Panc1 (cell line): ENCODE measurements around the gene MAPK8IP3.

Experiments
- CTCF ChIP-seq: fragments of 450-650 bp; IDR thresholded peaks from 2 replicates; pipeline ENCODE4 v1.5.1; 2017; ENCODE audit warnings: mild to moderate bottlenecking
- TCF7L2 ChIP-seq: IDR thresholded peaks from 2 replicates; pipeline ENCODE4 v1.6.1; 2011; ENCODE audit warnings: mild to moderate bottlenecking, low read depth, low read length, inconsistent platforms
- TF ChIP-seq, protein P1 (sequence below), 2 experiments: IDR thresholded peaks; 2 replicates each; pipeline ENCODE4 v1.6.1; 2011 to 2012; ENCODE audit warnings: low read depth in 2 of 2, control low read depth in 1 of 2, low read length in 1 of 2, mild to moderate bottlenecking in 1 of 2, moderate library complexity in 1 of 2; ENCODE audit not compliant: insufficient read depth in 1 of 2

DNA sequence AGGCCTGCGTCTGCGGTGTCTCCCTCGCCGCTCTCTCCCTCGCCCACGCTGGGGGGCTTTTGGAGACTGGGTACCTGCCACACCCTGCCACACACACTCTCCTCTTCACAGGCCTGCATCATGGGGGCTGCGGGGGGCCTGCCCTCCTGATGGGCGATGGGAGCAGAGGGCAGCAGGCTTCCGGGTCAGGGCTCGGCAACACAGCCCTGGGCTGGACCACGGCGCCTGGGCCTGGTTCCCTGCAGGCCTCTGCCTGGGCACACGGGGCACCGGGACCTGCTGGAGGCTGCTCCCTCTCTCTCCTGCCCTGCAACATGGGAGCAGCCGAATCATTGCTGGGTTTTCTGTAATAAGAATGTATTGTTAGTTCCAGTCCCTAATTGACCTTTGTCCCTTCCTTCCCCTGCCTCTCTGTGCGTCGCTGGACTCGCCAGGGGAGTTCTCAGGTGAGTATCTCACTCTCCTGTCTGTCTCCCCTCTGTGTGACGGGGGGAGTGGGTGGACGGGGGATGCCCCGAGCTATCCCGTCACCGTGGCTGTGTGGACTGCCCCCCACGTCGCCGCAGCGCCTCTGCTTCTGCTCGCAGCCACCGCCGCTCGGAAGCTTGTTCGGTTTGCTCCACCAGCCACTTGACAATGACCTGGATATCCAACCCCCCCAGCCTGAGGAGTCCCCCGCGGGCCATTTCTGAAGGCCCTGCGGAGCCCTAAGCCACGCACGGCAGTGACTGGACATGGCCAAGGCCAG is 51.9 kb downstream of the MAPK8IP3 start:
- TF ChIP-seq CTCF (no peak), TCF7L2 (no peak)
- TF ChIP-seq, protein P1, sequence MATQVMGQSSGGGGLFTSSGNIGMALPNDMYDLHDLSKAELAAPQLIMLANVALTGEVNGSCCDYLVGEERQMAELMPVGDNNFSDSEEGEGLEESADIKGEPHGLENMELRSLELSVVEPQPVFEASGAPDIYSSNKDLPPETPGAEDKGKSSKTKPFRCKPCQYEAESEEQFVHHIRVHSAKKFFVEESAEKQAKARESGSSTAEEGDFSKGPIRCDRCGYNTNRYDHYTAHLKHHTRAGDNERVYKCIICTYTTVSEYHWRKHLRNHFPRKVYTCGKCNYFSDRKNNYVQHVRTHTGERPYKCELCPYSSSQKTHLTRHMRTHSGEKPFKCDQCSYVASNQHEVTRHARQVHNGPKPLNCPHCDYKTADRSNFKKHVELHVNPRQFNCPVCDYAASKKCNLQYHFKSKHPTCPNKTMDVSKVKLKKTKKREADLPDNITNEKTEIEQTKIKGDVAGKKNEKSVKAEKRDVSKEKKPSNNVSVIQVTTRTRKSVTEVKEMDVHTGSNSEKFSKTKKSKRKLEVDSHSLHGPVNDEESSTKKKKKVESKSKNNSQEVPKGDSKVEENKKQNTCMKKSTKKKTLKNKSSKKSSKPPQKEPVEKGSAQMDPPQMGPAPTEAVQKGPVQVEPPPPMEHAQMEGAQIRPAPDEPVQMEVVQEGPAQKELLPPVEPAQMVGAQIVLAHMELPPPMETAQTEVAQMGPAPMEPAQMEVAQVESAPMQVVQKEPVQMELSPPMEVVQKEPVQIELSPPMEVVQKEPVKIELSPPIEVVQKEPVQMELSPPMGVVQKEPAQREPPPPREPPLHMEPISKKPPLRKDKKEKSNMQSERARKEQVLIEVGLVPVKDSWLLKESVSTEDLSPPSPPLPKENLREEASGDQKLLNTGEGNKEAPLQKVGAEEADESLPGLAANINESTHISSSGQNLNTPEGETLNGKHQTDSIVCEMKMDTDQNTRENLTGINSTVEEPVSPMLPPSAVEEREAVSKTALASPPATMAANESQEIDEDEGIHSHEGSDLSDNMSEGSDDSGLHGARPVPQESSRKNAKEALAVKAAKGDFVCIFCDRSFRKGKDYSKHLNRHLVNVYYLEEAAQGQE (IDR thresholded peaks at IDR 0.05; ENCODE audit: insufficient read depth in 1 of 2, low read depth in 2 of 2, low read length in 1 of 2), result no peak
